Activated CD8-positive, alpha-beta T cell treated with anti-CD3 and anti-CD28 coated beads, Interleukin-2, amount 10 ng/mL, durations not matched to agents 7 days and 5 days (primary cell): ENCODE data around the gene DNAJB8. TPM values are rescaled to one million over a fixed set of nuclear protein-coding genes. Genes with fewer than 3 reads are reported as not detected.

Source experiments
- ATAC-seq: fragments of 150-1000 bp; cut with Tn5 transposase; one replicate; pipeline ENCODE4 v1.10.0; 2021; ENCODE audit warnings: moderate library complexity
- CTCF ChIA-PET: fragments of 350-600 bp; sonication (Branson Sonifier 250); formaldehyde crosslinking; loops from one replicate; lab custom pipeline; 2021; ENCODE audit warnings: antibody characterized with exemption; lab: Charles Lee
- POLR2A ChIA-PET: fragments of 350-600 bp; sonication (Branson Sonifier 250); formaldehyde crosslinking; loops from one replicate; lab custom pipeline; 2021; ENCODE audit warnings: antibody characterized with exemption; lab: Charles Lee
- DNase-seq: peaks from one replicate; pipeline ENCODE4 v3.0.0-alpha.2; 2020
- H3K27ac Mint-ChIP-seq: one replicate; pipeline ENCODE4 v1.8.0; 2021; ENCODE audit warnings: mild to moderate bottlenecking, mixed read lengths
- H3K27me3 Mint-ChIP-seq: one replicate; pipeline ENCODE4 v1.8.0; 2021; ENCODE audit warnings: low read depth, mixed read lengths
- H3K36me3 Mint-ChIP-seq: one replicate; pipeline ENCODE4 v1.8.0; 2021; ENCODE audit warnings: low read depth, mixed read lengths
- H3K4me1 Mint-ChIP-seq: one replicate; pipeline ENCODE4 v1.8.0; 2021; ENCODE audit warnings: low read depth, mixed read lengths
- H3K4me3 Mint-ChIP-seq: one replicate; pipeline ENCODE4 v1.8.0; 2021; ENCODE audit warnings: mild to moderate bottlenecking, mixed read lengths
- H3K9me3 Mint-ChIP-seq: one replicate; pipeline ENCODE4 v1.8.0; 2022; ENCODE audit warnings: mixed read lengths; ENCODE audit not compliant: insufficient read depth
- total RNA-seq, 2 experiments: library from RNA; stranded (reverse); gene quantifications; one replicate each; pipeline ENCODE4 v1.2.3, GENCODE V29; 2021

DNAJB8 gene
- total RNA-seq, 2 experiments from 2014 or later = not detected

DNA sequence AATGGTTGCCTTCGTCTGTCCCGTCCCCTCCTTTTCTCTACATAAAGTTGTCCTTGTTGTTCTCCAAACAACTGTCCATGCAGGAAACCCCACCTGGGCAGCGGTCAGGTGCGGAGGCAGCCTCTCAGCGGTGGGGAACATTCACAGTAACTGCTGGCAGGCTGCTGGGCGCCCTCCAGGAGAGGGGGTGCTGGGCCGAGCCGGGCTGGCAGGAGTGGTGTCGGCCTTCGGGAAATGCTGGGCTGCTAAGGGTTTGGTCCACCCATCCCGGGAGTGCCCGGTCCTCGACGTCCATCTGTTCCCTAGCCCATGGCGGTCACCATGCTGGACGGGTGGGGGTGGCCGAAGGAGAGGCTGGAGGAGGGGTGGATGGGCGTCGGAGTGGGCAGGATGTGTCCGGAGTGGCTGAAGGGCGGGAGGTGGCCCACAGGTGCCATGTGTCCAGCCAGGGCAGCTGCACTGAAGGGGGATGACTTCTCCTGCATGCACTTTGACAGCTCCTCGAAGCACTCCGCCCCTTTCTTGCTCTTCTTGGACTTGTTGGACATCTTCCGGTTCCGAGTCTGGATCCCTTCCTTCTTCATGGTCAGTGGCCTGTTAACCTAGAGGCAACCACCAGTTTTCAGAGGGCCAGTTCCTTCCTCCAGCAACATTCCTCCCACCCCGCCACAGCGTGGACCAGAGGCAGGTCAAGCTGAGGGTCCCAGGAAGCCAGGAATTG lies 14.2 kb upstream of the DNAJB8 start:
- H3K27me3 Mint-ChIP-seq = peaks cover 45% of the 10 kb centered on the region
- ChIA-PET CTCF (interaction anchor here (1.4 kb wide), 1 partner anchor 55 kb away, joined by 3 read pairs; no protein-coding TSS in a partner anchor), POLR2A (no interaction called here)
- H3K4me1 Mint-ChIP-seq = peaks cover 5% of the 10 kb centered on the region
- no peaks in the 10 kb centered on the region for H3K36me3 Mint-ChIP-seq
- ATAC-seq (no peak), DNase-seq (no peak)
- no peak overlapping the region for H3K4me3 Mint-ChIP-seq
- H3K9me3 Mint-ChIP-seq = no peaks in the 10 kb centered on the region
- no peak overlapping the region for H3K27ac Mint-ChIP-seq

DNA sequence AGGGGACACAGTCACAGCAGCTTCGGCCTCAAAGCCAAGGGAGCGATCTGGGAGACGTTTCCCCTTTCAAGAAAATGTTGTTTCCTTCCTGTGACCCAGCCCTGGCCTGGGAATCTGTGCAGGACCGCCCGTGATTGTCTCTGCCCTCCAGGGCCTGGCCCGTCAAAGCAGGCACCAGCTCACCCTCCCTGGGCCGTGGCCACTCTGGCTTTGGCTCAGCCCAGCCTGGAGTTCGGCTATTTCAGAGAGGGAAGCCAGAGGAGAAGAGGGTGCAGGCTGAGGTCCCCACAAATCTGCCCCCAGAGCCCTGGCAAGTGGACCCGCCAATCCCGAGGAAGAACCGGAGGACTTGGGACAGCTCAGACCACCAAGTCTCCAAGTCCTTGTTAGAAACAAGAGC lies 13.6 kb upstream of the DNAJB8 start:
- Mint-ChIP-seq H3K4me3 (no peak overlapping the region), H3K27me3 (peaks cover 39% of the 10 kb centered on the region), H3K36me3 (no peaks in the 10 kb centered on the region), H3K9me3 (no peaks in the 10 kb centered on the region), H3K27ac (no peak overlapping the region), H3K4me1 (peaks cover 5% of the 10 kb centered on the region)
- CTCF ChIA-PET = no interaction called here
- POLR2A ChIA-PET = no interaction called here
- ATAC-seq (no peak), DNase-seq (no peak)

DNA sequence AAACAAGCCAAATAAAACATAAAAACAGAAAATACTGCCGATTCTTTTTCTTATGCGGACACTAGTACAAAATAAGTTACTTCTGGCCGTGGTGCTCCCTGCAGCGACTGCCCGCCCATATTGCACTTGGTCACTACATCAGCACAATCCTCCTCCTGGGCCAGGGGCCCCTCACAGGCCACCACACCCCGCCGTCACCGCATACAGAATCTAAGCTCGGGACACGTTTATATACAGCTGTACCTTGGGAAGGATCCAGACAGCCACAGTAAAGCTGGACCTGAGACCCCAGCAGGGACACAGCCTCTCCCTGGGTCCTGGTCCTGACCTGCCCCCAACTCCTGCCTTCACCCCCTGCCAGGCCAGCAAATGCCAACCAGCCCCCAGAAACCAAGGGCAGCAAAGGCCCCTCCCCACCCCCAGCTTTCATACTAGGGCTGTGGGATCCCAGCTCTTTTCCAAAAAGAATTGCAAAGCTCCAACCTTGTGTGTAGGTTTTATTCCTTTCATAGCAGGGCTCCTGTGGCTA lies 12.9 kb upstream of the DNAJB8 start:
- POLR2A ChIA-PET = no interaction called here
- CTCF ChIA-PET = interaction anchor here (1.3 kb wide), 1 partner anchor 54 kb away, joined by 4 read pairs; no protein-coding TSS in a partner anchor
- H3K9me3 Mint-ChIP-seq = no peaks in the 10 kb centered on the region
- no peaks in the 10 kb centered on the region for H3K36me3 Mint-ChIP-seq
- DNase-seq (no peak), ATAC-seq (no peak)
- peaks cover 33% of the 10 kb centered on the region for H3K27me3 Mint-ChIP-seq
- peaks cover 5% of the 10 kb centered on the region for H3K4me1 Mint-ChIP-seq
- H3K4me3 Mint-ChIP-seq = no peak overlapping the region
- no peak overlapping the region for H3K27ac Mint-ChIP-seq

DNA sequence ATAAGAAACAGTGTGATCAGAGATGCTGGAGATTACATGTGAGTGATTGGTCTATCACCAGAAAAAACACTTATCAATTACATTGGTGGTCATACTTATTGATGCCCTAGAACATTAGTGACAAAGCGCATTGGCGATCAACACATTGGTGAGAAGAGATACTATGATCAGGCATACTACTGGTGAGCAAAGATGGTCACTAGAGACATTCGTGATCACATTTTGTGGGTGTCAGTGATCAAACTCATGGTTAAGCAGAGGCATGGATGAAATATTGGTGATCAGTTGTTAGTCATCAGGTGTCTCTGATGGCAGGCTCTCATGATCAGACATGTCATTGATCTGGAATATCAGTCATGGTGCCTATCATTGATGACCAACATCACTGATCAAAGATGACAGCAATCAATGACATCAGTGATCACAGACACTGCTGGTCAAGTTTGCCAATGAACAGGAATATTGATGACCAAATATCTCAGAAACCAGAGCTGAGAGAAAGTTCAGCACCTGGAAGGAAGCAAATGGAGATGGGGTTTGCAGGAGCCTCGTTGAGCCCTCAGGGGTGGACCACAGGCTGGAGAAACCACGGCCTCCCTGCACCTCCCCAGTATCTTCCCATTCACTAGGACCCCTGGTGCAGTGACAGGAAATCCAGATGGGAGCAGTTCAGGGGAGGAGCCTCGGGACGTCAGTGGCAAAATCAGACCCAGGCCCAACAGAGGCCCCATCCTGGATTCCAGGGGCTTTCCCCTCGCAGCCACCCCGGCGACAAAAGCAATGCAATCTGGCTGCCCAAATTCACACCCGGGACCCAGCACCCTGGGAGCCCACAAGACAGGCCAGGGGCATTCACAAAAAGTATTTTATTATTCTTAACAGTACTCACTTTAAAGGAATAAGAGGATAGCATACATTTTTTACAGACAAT lies 12.2 kb upstream of the DNAJB8 start:
- Mint-ChIP-seq H3K27ac (no peak overlapping the region), H3K36me3 (no peaks in the 10 kb centered on the region), H3K4me1 (peaks cover 5% of the 10 kb centered on the region), H3K9me3 (no peaks in the 10 kb centered on the region), H3K27me3 (peaks cover 27% of the 10 kb centered on the region), H3K4me3 (no peak overlapping the region)
- no peak for ATAC-seq
- no peak for DNase-seq
- CTCF ChIA-PET = interaction anchor here (1.3 kb wide), 1 partner anchor 53 kb away, joined by 4 read pairs; no protein-coding TSS in a partner anchor
- POLR2A ChIA-PET = no interaction called here

DNA sequence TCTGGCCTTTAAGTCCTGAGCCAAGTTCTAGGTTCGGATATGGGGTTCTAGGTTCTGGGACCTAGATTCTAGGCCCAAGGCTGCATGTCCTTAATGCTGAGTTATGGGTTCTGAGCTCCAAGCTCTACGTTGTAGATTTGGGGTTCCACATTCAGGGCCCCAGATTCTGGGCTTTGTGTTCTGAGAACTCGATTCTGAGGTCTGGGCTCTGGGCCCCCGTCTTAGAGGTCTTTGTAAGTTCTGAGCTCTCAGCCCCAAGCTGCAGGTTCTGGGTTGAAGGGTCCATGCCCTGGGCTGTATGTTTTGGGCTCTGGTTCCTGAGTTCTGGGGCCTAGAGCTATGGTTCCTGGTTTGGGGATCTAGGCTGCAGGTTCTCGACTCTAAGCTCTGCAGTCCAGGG lies 10.0 kb upstream of the DNAJB8 start:
- H3K4me3 Mint-ChIP-seq = no peak overlapping the region
- CTCF ChIA-PET = interaction anchor here (1.3 kb wide), 1 partner anchor 51 kb away, joined by 5 read pairs; no protein-coding TSS in a partner anchor
- DNase-seq (no peak), ATAC-seq (no peak)
- H3K36me3 Mint-ChIP-seq = no peaks in the 10 kb centered on the region
- H3K27ac Mint-ChIP-seq = no peak overlapping the region
- H3K4me1 Mint-ChIP-seq = no peaks in the 10 kb centered on the region
- POLR2A ChIA-PET = interaction anchor here (0.6 kb wide), 1 partner anchor 280 kb away, joined by 8 read pairs; no protein-coding TSS in a partner anchor
- H3K9me3 Mint-ChIP-seq = no peaks in the 10 kb centered on the region
- H3K27me3 Mint-ChIP-seq = peaks cover 13% of the 10 kb centered on the region

DNA sequence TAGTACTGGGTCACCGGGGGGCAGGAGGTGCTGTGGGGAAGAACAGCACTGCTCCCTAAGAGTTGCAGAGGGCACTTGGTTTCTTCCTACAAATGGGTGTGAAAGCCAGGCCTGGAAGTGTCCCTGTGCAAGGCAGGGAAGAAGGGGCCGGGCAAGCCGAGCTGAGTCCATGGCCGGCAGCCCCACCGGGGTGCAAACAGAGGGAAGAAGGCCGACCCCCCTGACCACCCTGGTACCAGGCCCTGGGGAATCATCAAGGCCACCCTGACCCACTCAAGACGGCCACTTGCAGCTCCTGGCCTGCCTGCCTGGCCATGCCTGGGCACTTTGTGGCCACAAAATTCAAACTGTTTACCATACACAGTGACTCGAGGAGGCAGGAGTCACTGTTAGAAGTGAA lies 8.7 kb upstream of the DNAJB8 start:
- peaks cover 13% of the 10 kb centered on the region for H3K27me3 Mint-ChIP-seq
- no peaks in the 10 kb centered on the region for H3K4me1 Mint-ChIP-seq
- ATAC-seq (no peak), DNase-seq (no peak)
- no peaks in the 10 kb centered on the region for H3K36me3 Mint-ChIP-seq
- no peak overlapping the region for H3K4me3 Mint-ChIP-seq
- no peaks in the 10 kb centered on the region for H3K9me3 Mint-ChIP-seq
- CTCF ChIA-PET = no interaction called here
- POLR2A ChIA-PET = no interaction called here
- H3K27ac Mint-ChIP-seq = no peak overlapping the region

DNA sequence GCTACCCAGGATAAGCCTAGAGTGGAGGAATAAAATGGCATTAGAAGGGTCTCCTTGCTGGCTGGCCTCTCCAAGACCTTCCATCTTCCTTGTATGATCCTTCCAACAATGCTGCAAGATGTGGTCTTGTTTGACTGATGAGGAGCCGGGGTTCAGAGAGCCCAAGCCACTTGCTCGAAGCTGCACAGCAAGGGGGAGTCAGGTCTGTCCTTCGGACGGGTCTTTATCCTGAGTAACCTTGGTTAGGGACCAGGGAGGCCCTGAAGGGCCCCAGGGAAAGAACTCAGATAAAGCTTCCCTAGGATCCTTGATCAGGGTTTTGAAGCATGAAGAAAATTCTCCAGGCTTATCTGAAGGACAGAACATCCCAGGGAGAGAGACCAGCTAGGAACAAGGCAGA lies 7.0 kb upstream of the DNAJB8 start:
- H3K9me3 Mint-ChIP-seq = no peaks in the 10 kb centered on the region
- no peak overlapping the region for H3K27ac Mint-ChIP-seq
- ATAC-seq (no peak), DNase-seq (no peak)
- H3K36me3 Mint-ChIP-seq = no peaks in the 10 kb centered on the region
- peaks cover 13% of the 10 kb centered on the region for H3K27me3 Mint-ChIP-seq
- no peaks in the 10 kb centered on the region for H3K4me1 Mint-ChIP-seq
- no peak overlapping the region for H3K4me3 Mint-ChIP-seq
- CTCF ChIA-PET = no interaction called here
- POLR2A ChIA-PET = interaction anchor here (0.6 kb wide), 1 partner anchor 25 kb away, joined by 3 read pairs; no protein-coding TSS in a partner anchor

DNA sequence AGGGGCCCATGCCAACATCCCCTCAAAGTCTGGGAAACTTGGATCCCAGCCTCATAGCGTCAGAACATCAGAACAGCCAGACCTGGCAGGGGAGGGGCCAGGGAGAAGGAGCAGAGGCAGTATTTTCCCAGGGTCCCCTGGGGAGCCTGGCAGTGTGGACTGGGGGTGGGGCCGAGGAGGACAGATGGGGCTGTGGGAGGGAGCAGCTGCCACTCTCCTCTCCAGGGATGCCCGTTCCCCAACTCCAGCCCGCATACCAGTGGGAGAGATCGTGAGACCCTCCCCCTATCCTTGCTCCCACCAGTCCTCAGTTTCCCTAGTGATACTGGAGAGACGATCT lies 6.5 kb upstream of the DNAJB8 start:
- no peak overlapping the region for H3K4me3 Mint-ChIP-seq
- no peak overlapping the region for H3K27ac Mint-ChIP-seq
- ATAC-seq (no peak), DNase-seq (no peak)
- no peaks in the 10 kb centered on the region for H3K36me3 Mint-ChIP-seq
- no peaks in the 10 kb centered on the region for H3K4me1 Mint-ChIP-seq
- ChIA-PET CTCF (no interaction called here), POLR2A (no interaction called here)
- peaks cover 13% of the 10 kb centered on the region for H3K27me3 Mint-ChIP-seq
- H3K9me3 Mint-ChIP-seq = no peaks in the 10 kb centered on the region

DNA sequence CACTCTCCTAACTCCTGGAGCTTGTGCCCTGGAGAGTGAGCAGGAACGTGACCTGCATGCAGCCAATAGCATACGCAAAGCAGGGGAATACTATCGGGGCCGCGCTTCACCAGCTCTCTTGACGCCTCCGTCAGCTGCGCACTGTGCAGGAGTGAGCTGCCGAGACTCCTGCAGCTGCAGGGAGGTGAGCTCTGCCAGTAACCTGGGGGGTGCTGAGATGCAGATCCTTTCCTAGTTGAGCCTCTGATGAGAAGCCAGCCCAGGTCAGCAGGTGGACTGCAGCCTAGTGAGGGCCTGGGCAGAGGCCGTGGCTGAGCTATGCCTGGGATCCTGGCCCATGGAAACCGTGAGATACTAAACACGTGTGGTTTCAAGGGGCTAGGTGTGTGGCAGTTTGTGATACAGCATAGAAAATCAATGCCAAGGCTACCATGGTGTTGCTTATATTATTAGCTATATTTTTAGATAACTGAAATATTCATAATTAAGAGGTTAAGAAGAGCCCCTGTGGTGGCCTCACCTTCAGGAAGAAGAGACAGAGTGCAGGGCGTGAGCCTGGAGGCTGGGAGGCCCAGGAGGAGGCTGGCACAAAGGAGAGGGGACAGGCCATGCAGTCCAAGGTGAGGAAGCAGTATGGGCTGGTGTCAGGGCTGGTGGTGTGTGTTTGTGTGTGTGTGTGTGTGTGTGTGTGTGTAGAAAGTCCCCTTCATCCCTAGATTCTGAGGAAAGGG lies 5.9 kb upstream of the DNAJB8 start:
- POLR2A ChIA-PET = interaction anchor here (0.7 kb wide), 1 partner anchor 451 kb away, joined by 3 read pairs; no protein-coding TSS in a partner anchor
- Mint-ChIP-seq H3K4me3 (no peak overlapping the region), H3K9me3 (no peaks in the 10 kb centered on the region), H3K36me3 (no peaks in the 10 kb centered on the region), H3K4me1 (no peaks in the 10 kb centered on the region), H3K27me3 (peaks cover 10% of the 10 kb centered on the region), H3K27ac (no peak overlapping the region)
- no peak for DNase-seq
- no peak for ATAC-seq
- CTCF ChIA-PET = no interaction called here

DNA sequence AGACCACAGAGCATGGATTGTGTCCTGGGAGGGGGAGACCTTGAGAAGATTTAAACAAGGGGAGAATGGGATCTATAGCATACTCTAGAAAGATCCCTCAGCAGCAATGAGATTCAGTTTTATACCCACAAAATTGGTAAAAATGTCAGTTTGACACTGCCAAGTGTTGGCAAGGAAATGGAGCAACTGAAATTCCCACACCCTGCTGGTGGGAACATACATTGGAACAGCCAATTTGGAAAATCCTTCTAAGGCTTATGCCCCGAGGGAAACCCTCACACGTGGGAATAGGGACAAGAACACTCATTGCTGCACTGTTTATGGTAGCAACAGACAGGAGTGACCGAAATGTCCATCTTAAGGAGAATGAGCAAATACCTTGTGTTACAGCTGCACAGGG lies 5.0 kb upstream of the DNAJB8 start:
- Mint-ChIP-seq H3K27me3 (peaks cover 15% of the 10 kb centered on the region), H3K4me1 (peaks cover 6% of the 10 kb centered on the region), H3K4me3 (no peak overlapping the region), H3K9me3 (no peaks in the 10 kb centered on the region), H3K27ac (no peak overlapping the region), H3K36me3 (no peaks in the 10 kb centered on the region)
- POLR2A ChIA-PET = no interaction called here
- ATAC-seq (no peak), DNase-seq (no peak)
- CTCF ChIA-PET = no interaction called here

DNA sequence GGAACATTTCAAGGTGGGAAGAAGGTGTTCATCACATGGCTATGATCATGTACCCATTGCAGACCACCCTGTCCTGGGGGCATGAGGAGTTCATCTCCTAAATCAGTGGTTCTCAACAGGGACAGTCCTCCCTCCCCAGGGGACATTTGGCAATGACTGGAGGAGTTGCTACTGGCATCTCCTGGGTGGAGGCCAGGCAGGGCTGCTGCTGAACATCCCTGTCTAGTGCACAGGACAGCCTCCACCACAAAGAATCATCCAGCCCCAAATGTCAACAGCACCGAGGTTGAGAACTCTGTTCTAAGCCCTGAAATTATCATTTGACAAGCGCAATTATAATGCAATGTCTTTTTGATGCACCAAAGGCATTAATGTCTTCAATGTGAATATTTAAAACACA lies 4.4 kb upstream of the DNAJB8 start:
- no peak overlapping the region for H3K4me3 Mint-ChIP-seq
- ATAC-seq (no peak), DNase-seq (no peak)
- peaks cover 14% of the 10 kb centered on the region for H3K27me3 Mint-ChIP-seq
- H3K9me3 Mint-ChIP-seq = no peaks in the 10 kb centered on the region
- ChIA-PET POLR2A (no interaction called here), CTCF (no interaction called here)
- H3K27ac Mint-ChIP-seq = no peak overlapping the region
- H3K36me3 Mint-ChIP-seq = no peaks in the 10 kb centered on the region
- peaks cover 6% of the 10 kb centered on the region for H3K4me1 Mint-ChIP-seq
